HEK293 (cell line): ENCODE results near the gene CHCHD6.

ENCODE experiments used
- CTCF ChIA-PET: fragments of 350-600 bp; formaldehyde crosslinking; extraction: SDS; loops from one replicate; lab custom pipeline; 2021; ENCODE audit warnings: antibody characterized with exemption; lab: Yijun Ruan, JAX
- POLR2A ChIA-PET: fragments of 300-600 bp; formaldehyde crosslinking; extraction: SDS; loops from one replicate; lab custom pipeline; 2020; ENCODE audit warnings: antibody characterized with exemption, inconsistent platforms; lab: Yijun Ruan, JAX
- H3K27ac ChIP-seq: fragments of 200-500 bp; sonication (Bioruptor generic); 2 replicates; pipeline ENCODE4 v1.5.1; 2014; ENCODE audit warnings: low read depth, low read length, control low read depth, inconsistent platforms; ENCODE audit errors: extremely low read depth
- H3K36me3 ChIP-seq, 2 experiments: fragments of 200-500 bp in 1 of 2; sonication (Bioruptor generic) in 1 of 2; 1 replicate in 1 of 2; 2 replicates in 1 of 2; pipeline ENCODE4 v1.5.1; 2014 to 2017; ENCODE audit warnings: inconsistent platforms in 2 of 2, low read length in 2 of 2; ENCODE audit not compliant: control insufficient read depth in 2 of 2, insufficient read depth in 1 of 2
- H3K4me1 ChIP-seq: fragments of 200-500 bp; sonication (Bioruptor generic); 2 replicates; pipeline ENCODE4 v1.5.1; 2014; ENCODE audit warnings: mild to moderate bottlenecking, low read length, inconsistent platforms; ENCODE audit not compliant: control insufficient read depth, insufficient read depth
- H3K4me3 ChIP-seq: 2 replicates; pipeline ENCODE4 v1.5.1; 2011; ENCODE audit warnings: low read depth, mild to moderate bottlenecking, control low read depth, low read length, moderate library complexity
- H3K9me3 ChIP-seq: fragments of 200-500 bp; sonication (Bioruptor generic); 2 replicates; pipeline ENCODE4 v1.5.1; 2014; ENCODE audit warnings: low read depth, low read length, inconsistent platforms; ENCODE audit not compliant: control insufficient read depth, insufficient read depth
- FEZF1 ChIP-seq: fragments of 450-650 bp; formaldehyde crosslinking; IDR thresholded peaks from 2 replicates; pipeline ENCODE4 v1.5.1; 2016; ENCODE audit warnings: missing biosample characterization, missing genetic modification characterization
- KLF10 ChIP-seq: fragments of 450-650 bp; IDR thresholded peaks from 2 replicates; pipeline ENCODE4 v1.5.1; 2018; ENCODE audit warnings: missing biosample characterization, mild to moderate bottlenecking, missing genetic modification characterization
- KLF8 ChIP-seq: fragments of 450-650 bp; formaldehyde crosslinking; IDR thresholded peaks from 2 replicates; pipeline ENCODE4 v1.5.1; 2016; ENCODE audit warnings: missing biosample characterization, missing genetic modification characterization
- MZF1 ChIP-seq: fragments of 450-650 bp; formaldehyde crosslinking; IDR thresholded peaks from 2 replicates; pipeline ENCODE4 v1.5.1; 2017; ENCODE audit warnings: missing biosample characterization, missing genetic modification characterization, borderline replicate concordance
- ZBTB20 ChIP-seq: fragments of 450-650 bp; formaldehyde crosslinking; IDR thresholded peaks from 2 replicates; pipeline ENCODE4 v1.5.1; 2016; ENCODE audit warnings: missing biosample characterization, missing genetic modification characterization
- ZBTB7A ChIP-seq: fragments of 450-650 bp; formaldehyde crosslinking; IDR thresholded peaks from 2 replicates; pipeline ENCODE4 v1.5.1; 2016; ENCODE audit warnings: low read depth, missing biosample characterization, missing genetic modification characterization
- ZNF157 ChIP-seq: fragments of 450-650 bp; formaldehyde crosslinking; IDR thresholded peaks from 2 replicates; pipeline ENCODE4 v1.5.1; 2016; ENCODE audit warnings: missing biosample characterization, missing genetic modification characterization
- ZNF24 ChIP-seq: fragments of 450-650 bp; formaldehyde crosslinking; IDR thresholded peaks from 2 replicates; pipeline ENCODE4 v1.5.1; 2016; ENCODE audit warnings: missing biosample characterization, missing genetic modification characterization
- ZNF37A ChIP-seq: fragments of 450-650 bp; IDR thresholded peaks from 2 replicates; pipeline ENCODE4 v1.5.1; 2018; ENCODE audit warnings: missing biosample characterization, missing genetic modification characterization
- ZNF529 ChIP-seq: fragments of 450-650 bp; formaldehyde crosslinking; IDR thresholded peaks from 2 replicates; pipeline ENCODE4 v1.5.1; 2017; ENCODE audit warnings: missing genetic modification characterization, missing biosample characterization; ENCODE audit not compliant: insufficient replicate concordance
- ZNF530 ChIP-seq: fragments of 450-650 bp; formaldehyde crosslinking; IDR thresholded peaks from 2 replicates; pipeline ENCODE4 v1.5.1; 2016; ENCODE audit warnings: low read depth, missing biosample characterization, missing genetic modification characterization
- ZNF571 ChIP-seq: fragments of 450-650 bp; formaldehyde crosslinking; IDR thresholded peaks from 2 replicates; pipeline ENCODE4 v1.5.0; 2017; ENCODE audit warnings: missing biosample characterization, missing genetic modification characterization
- ZNF600 ChIP-seq: fragments of 450-650 bp; formaldehyde crosslinking; IDR thresholded peaks from 2 replicates; pipeline ENCODE4 v1.5.1; 2016; ENCODE audit warnings: missing biosample characterization, missing genetic modification characterization
- ZNF624 ChIP-seq: fragments of 450-650 bp; formaldehyde crosslinking; IDR thresholded peaks from 2 replicates; pipeline ENCODE4 v1.5.1; 2017; ENCODE audit warnings: missing biosample characterization, missing genetic modification characterization
- ZNF792 ChIP-seq: fragments of 450-650 bp; formaldehyde crosslinking; IDR thresholded peaks from 2 replicates; pipeline ENCODE4 v1.5.1; 2016; ENCODE audit warnings: missing biosample characterization, missing genetic modification characterization
- ZNF830 ChIP-seq: fragments of 450-650 bp; IDR thresholded peaks from 2 replicates; pipeline ENCODE4 v1.5.0; 2018; ENCODE audit warnings: missing biosample characterization, missing genetic modification characterization, low read depth, mild to moderate bottlenecking, moderate library complexity
- TF ChIP-seq, protein P1 (sequence below): fragments of 450-650 bp; formaldehyde crosslinking; IDR thresholded peaks from 2 replicates; pipeline ENCODE4 v1.5.1; 2016; ENCODE audit warnings: missing biosample characterization, missing genetic modification characterization
- TF ChIP-seq, protein P2 (sequence below): fragments of 450-650 bp; formaldehyde crosslinking; IDR thresholded peaks from 2 replicates; pipeline ENCODE4 v1.5.1; 2016; ENCODE audit warnings: missing biosample characterization, missing genetic modification characterization
- TF ChIP-seq, protein P3 (sequence below): fragments of 450-650 bp; formaldehyde crosslinking; IDR thresholded peaks from 2 replicates; pipeline ENCODE4 v1.5.1; 2017; ENCODE audit warnings: missing biosample characterization, missing genetic modification characterization
- TF ChIP-seq, protein P4 (sequence below): fragments of 450-650 bp; formaldehyde crosslinking; IDR thresholded peaks from 2 replicates; pipeline ENCODE4; 2016; ENCODE audit warnings: missing biosample characterization, missing genetic modification characterization

The CHCHD6 gene

DNA sequence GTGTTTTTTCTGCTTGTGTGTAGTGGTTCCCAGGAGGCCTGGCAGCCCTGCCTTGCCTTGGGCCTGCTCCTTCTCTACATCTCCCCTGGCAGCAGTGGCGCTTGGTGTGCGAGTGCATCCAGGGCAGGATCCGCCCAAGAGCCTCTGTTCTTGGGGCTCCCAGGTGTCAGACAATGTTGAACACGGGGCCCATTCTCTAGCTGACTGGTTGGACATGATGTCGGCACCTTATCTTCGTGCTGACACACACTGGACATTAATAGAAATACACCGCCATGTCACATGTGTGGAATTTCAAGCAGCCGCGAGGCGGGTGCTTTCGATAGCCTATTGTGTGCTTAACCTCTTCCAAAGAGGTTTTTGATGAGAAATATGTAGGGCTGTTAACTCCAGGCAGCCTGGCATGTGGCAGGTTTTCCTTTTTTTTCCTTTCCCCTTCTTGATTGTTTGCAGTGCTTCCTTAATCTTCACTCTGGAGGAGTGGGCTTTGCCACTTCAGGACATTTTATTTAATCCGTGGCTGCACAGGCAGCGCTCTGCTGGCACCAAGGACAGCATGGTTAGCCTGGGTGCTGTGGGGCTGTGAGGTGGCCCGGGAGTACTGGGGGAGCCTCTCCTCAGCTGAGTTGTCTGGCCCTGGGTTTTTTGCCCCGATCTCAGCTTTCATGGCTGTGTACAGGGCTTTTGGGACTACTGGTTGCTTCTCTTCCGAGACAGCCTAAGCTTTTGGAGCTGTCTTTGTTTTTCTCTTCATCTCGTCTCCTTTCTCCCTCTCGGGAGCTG lies 42.5 kb downstream of the CHCHD6 start:
- no peaks in the 10 kb centered on the region for H3K9me3 ChIP-seq
- no peak for TF ChIP-seq MZF1 (tag by site-specific recombination)
- TF ChIP-seq KLF10 (tag by site-specific recombination), result no peak
- TF ChIP-seq, protein P1, sequence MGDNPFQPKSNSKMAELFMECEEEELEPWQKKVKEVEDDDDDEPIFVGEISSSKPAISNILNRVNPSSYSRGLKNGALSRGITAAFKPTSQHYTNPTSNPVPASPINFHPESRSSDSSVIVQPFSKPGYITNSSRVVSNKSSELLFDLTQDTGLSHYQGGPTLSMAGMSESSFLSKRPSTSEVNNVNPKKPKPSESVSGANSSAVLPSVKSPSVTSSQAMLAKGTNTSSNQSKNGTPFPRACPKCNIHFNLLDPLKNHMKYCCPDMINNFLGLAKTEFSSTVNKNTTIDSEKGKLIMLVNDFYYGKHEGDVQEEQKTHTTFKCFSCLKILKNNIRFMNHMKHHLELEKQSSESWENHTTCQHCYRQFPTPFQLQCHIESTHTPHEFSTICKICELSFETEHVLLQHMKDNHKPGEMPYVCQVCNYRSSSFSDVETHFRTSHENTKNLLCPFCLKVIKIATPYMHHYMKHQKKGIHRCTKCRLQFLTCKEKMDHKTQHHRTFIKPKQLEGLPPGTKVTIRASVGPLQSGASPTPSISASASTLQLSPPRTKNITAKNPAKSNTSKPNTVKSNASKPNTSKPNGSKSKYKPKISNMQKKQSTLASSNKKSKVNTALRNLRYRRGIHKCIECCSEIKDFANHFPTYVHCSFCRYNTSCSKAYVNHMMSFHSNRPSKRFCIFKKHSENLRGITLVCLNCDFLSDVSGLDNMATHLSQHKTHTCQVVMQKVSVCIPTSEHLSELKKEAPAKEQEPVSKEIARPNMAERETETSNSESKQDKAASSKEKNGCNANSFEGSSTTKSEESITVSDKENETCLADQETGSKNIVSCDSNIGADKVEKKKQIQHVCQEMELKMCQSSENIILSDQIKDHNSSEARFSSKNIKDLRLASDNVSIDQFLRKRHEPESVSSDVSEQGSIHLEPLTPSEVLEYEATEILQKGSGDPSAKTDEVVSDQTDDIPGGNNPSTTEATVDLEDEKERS (tag by site-specific recombination), result no peak
- no peak for TF ChIP-seq ZNF624 (tag by site-specific recombination)
- TF ChIP-seq, protein P2, sequence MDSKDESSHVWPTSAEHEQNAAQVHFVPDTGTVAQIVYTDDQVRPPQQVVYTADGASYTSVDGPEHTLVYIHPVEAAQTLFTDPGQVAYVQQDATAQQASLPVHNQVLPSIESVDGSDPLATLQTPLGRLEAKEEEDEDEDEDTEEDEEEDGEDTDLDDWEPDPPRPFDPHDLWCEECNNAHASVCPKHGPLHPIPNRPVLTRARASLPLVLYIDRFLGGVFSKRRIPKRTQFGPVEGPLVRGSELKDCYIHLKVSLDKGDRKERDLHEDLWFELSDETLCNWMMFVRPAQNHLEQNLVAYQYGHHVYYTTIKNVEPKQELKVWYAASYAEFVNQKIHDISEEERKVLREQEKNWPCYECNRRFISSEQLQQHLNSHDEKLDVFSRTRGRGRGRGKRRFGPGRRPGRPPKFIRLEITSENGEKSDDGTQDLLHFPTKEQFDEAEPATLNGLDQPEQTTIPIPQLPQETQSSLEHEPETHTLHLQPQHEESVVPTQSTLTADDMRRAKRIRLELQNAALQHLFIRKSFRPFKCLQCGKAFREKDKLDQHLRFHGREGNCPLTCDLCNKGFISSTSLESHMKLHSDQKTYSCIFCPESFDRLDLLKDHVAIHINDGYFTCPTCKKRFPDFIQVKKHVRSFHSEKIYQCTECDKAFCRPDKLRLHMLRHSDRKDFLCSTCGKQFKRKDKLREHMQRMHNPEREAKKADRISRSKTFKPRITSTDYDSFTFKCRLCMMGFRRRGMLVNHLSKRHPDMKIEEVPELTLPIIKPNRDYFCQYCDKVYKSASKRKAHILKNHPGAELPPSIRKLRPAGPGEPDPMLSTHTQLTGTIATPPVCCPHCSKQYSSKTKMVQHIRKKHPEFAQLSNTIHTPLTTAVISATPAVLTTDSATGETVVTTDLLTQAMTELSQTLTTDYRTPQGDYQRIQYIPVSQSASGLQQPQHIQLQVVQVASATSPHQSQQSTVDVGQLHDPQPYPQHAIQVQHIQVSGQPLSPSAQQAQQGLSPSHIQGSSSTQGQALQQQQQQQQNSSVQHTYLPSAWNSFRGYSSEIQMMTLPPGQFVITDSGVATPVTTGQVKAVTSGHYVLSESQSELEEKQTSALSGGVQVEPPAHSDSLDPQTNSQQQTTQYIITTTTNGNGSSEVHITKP (tag by site-specific recombination), result no peak
- TF ChIP-seq ZNF571 (tag by site-specific recombination), result no peak
- TF ChIP-seq ZNF600 (tag by site-specific recombination), result no peak
- TF ChIP-seq ZNF792 (tag by site-specific recombination), result no peak
- TF ChIP-seq, protein P3, sequence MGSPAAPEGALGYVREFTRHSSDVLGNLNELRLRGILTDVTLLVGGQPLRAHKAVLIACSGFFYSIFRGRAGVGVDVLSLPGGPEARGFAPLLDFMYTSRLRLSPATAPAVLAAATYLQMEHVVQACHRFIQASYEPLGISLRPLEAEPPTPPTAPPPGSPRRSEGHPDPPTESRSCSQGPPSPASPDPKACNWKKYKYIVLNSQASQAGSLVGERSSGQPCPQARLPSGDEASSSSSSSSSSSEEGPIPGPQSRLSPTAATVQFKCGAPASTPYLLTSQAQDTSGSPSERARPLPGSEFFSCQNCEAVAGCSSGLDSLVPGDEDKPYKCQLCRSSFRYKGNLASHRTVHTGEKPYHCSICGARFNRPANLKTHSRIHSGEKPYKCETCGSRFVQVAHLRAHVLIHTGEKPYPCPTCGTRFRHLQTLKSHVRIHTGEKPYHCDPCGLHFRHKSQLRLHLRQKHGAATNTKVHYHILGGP (tag by site-specific recombination), result no peak
- no peak for TF ChIP-seq ZNF529 (tag by site-specific recombination)
- no peak for TF ChIP-seq KLF8 (tag by site-specific recombination)
- no peak for TF ChIP-seq ZNF530
- TF ChIP-seq, protein P4, sequence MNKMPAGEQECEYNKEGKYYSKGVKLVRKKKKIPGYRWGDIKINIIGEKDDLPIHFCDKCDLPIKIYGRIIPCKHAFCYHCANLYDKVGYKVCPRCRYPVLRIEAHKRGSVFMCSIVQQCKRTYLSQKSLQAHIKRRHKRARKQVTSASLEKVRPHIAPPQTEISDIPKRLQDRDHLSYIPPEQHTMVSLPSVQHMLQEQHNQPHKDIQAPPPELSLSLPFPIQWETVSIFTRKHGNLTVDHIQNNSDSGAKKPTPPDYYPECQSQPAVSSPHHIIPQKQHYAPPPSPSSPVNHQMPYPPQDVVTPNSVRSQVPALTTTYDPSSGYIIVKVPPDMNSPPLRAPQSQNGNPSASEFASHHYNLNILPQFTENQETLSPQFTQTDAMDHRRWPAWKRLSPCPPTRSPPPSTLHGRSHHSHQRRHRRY (tag by site-specific recombination), result no peak
- no peak for TF ChIP-seq ZBTB7A (tag by site-specific recombination)
- TF ChIP-seq ZBTB20, result no peak
- TF ChIP-seq ZNF830 (tag by site-specific recombination), result no peak
- no peak for TF ChIP-seq ZNF24 (tag by site-specific recombination)
- no peak for TF ChIP-seq ZNF157 (tag by site-specific recombination)
- no peak for TF ChIP-seq FEZF1 (tag by site-specific recombination)
- no peak for TF ChIP-seq ZNF37A (tag by site-specific recombination)
- H3K27ac ChIP-seq, result no peak overlapping the region
- ChIA-PET CTCF (interaction anchor here (0.9 kb wide), 1 partner anchor 9 kb away, joined by 3 read pairs; no protein-coding TSS in a partner anchor), POLR2A (no interaction called here)
- no peak overlapping the region for H3K4me3 ChIP-seq
- H3K36me3 ChIP-seq, result peaks cover 0 to 7% of the 10 kb centered on the region in 2 experiments; a peak in 1 of 3 replicates
- no peaks in the 10 kb centered on the region for H3K4me1 ChIP-seq
